CD4-positive, alpha-beta T cell (primary cell): ENCODE measurements around the gene LUC7L2. TPM values are rescaled to one million over a fixed set of nuclear protein-coding genes. Genes with fewer than 3 reads are reported as not detected.

Source experiments
- ATAC-seq: fragments of 200-7000 bp; cut with Tn5 transposase; one replicate; pipeline ENCODE4 v1.10.0; 2022; ENCODE audit warnings: mild to moderate bottlenecking; ENCODE audit not compliant: poor library complexity
- CTCF ChIA-PET: fragments of 350-600 bp; sonication (Branson Sonifier 250); formaldehyde crosslinking; loops from one replicate; lab custom pipeline; 2021; ENCODE audit warnings: antibody characterized with exemption, inconsistent platforms; lab: Charles Lee
- POLR2A ChIA-PET: fragments of 350-600 bp; sonication (Branson Sonifier 250); formaldehyde crosslinking; loops from one replicate; lab custom pipeline; 2021; ENCODE audit warnings: antibody characterized with exemption, inconsistent platforms; lab: Charles Lee
- DNase-seq, 14 experiments: peaks; one replicate each; pipeline ENCODE4 v3.0.0-alpha.2; 2013 to 2020; ENCODE audit warnings: mixed read lengths in 2 of 14
- H3K27ac ChIP-seq, 2 donors: one replicate each; pipeline versions ENCODE4 v1.5.1 to v1.7.0; 2013; ENCODE audit warnings: low read length in 2 of 2, low read depth in 1 of 2, mild to moderate bottlenecking in 1 of 2
- H3K27me3 ChIP-seq, 2 experiments: 1 replicate in 1 of 2; 2 replicates in 1 of 2; pipeline versions ENCODE4 v1.6.1 to v1.7.0; 2013; ENCODE audit warnings: low read length in 2 of 2, control low read depth in 1 of 2, mild to moderate bottlenecking in 1 of 2, moderate library complexity in 1 of 2; ENCODE audit not compliant: insufficient read depth in 2 of 2, control insufficient read depth in 1 of 2
- H3K36me3 ChIP-seq: one replicate; pipeline ENCODE4 v1.6.1; 2013; ENCODE audit warnings: low read length, control low read depth; ENCODE audit not compliant: insufficient read depth
- H3K4me1 ChIP-seq: one replicate; pipeline ENCODE4 v1.6.1; 2013; ENCODE audit warnings: low read length, control low read depth; ENCODE audit not compliant: insufficient read depth
- H3K4me3 ChIP-seq: one replicate; pipeline ENCODE4 v1.5.1; 2013; ENCODE audit warnings: mild to moderate bottlenecking, low read length, moderate library complexity
- H3K9me3 ChIP-seq, 2 experiments: 1 replicate in 1 of 2; 2 replicates in 1 of 2; pipeline versions ENCODE4 v1.6.1 to v1.7.0; 2013; ENCODE audit warnings: low read length in 2 of 2, mild to moderate bottlenecking in 2 of 2, control low read depth in 1 of 2, moderate library complexity in 1 of 2; ENCODE audit not compliant: control insufficient read depth in 1 of 2, insufficient read depth in 1 of 2
- H3K27ac Mint-ChIP-seq: one replicate; pipeline ENCODE4 v1.8.0; 2020; ENCODE audit warnings: mixed read lengths
- H3K27me3 Mint-ChIP-seq: one replicate; pipeline ENCODE4 v1.8.0; 2021; ENCODE audit warnings: mixed read lengths
- H3K36me3 Mint-ChIP-seq: one replicate; pipeline ENCODE4 v1.8.0; 2021; ENCODE audit warnings: low read depth, mixed read lengths
- H3K4me1 Mint-ChIP-seq: one replicate; pipeline ENCODE4 v1.8.0; 2021; ENCODE audit warnings: low read depth, mixed read lengths
- H3K4me3 Mint-ChIP-seq: one replicate; pipeline ENCODE4 v1.8.0; 2020; ENCODE audit warnings: mild to moderate bottlenecking, mixed read lengths
- H3K9me3 Mint-ChIP-seq: one replicate; pipeline ENCODE4 v1.8.0; 2020; ENCODE audit warnings: mixed read lengths
- CTCF ChIP-seq: fragments of 200-600 bp; IDR thresholded peaks from one replicate; pipeline ENCODE4 v1.8.0; 2022; ENCODE audit warnings: antibody characterized with exemption, mild to moderate bottlenecking
- intact Hi-C, 2 experiments: fragments of 100-400 bp; cut with DNase I in 1 of 2; cut with micrococcal nuclease in 1 of 2; formaldehyde crosslinking; loops; one replicate each; pipeline versions ENCODE4 v1.15.1 to v1.9.0; 2023 to 2025; cut with DNase I, micrococcal nuclease
- total RNA-seq, 174 experiments: library from RNA in 2 of 174; stranded (reverse) in 2 of 174; gene quantifications; one replicate each; pipeline ENCODE4 v1.2.3 and lab custom pipeline; 2021 to 2026

LUC7L2 gene
- total RNA-seq, 2 experiments from 2014 or later = 177 to 194 TPM

- intact Hi-C loops = loop anchor here in 1 of 2 experiments (10.0 kb wide), 1 partner anchor 53 kb away; no protein-coding TSS in a partner anchor
- no peaks in the 10 kb centered on the region for H3K27me3 ChIP-seq
- Mint-ChIP-seq H3K9me3 (no peaks in the 10 kb centered on the region), H3K4me1 (no peaks in the 10 kb centered on the region), H3K36me3 (peaks cover 96% of the 10 kb centered on the region), H3K4me3 (no peak overlapping the region), H3K27ac (no peak overlapping the region), H3K27me3 (no peaks in the 10 kb centered on the region)
- ATAC-seq (no peak), DNase-seq (no peak)
- CTCF ChIA-PET = no interaction called here
- no peak overlapping the region for H3K4me3 ChIP-seq
- no peaks in the 10 kb centered on the region for H3K9me3 ChIP-seq
- peaks cover 92% of the 10 kb centered on the region for H3K36me3 ChIP-seq
- POLR2A ChIA-PET = no interaction called here
- H3K4me1 ChIP-seq = no peaks in the 10 kb centered on the region
- TF ChIP-seq CTCF = no peak
- no peak overlapping the region for H3K27ac ChIP-seq
Observed at GRCh38 chr7:139417478-139417877, 57.8 kb downstream of the LUC7L2 start.

GRCh38 chr7:139421123-139421522 lies 61.4 kb downstream of the LUC7L2 start:
- Mint-ChIP-seq H3K4me1 (no peaks in the 10 kb centered on the region), H3K36me3 (peaks cover 84% of the 10 kb centered on the region), H3K9me3 (no peaks in the 10 kb centered on the region), H3K27ac (no peak overlapping the region), H3K27me3 (no peaks in the 10 kb centered on the region), H3K4me3 (no peak overlapping the region)
- Histone ChIP-seq H3K4me3 (no peak overlapping the region), H3K9me3 (no peaks in the 10 kb centered on the region), H3K36me3 (peaks cover 80% of the 10 kb centered on the region), H3K27me3 (no peaks in the 10 kb centered on the region), H3K27ac (no peak overlapping the region), H3K4me1 (no peaks in the 10 kb centered on the region)
- ATAC-seq = no peak
- no peak for TF ChIP-seq CTCF
- ChIA-PET POLR2A (interaction anchor here (0.6 to 1.4 kb wide), 2 partner anchors 13 to 755 kb away, joined by 3 read pairs; partner anchors contain the start of gene KDM7A), CTCF (interaction anchor here (0.7 kb wide), 1 partner anchor 13 kb away, joined by 4 read pairs; no protein-coding TSS in a partner anchor)
- DNase-seq = no peak
- intact Hi-C loops = no loop called here

- CTCF ChIA-PET = interaction anchor here (5.0 kb wide), 1 partner anchor 12 kb away, joined by 28 read pairs; no protein-coding TSS in a partner anchor
- DNase-seq (peak in 1 of 14 experiments; percentile 8), ATAC-seq (no peak)
- H3K27me3 ChIP-seq = no peaks in the 10 kb centered on the region
- H3K4me1 ChIP-seq = no peaks in the 10 kb centered on the region
- Mint-ChIP-seq H3K27ac (no peak overlapping the region), H3K4me1 (no peaks in the 10 kb centered on the region), H3K4me3 (no peak overlapping the region), H3K36me3 (peaks cover 78% of the 10 kb centered on the region), H3K9me3 (no peaks in the 10 kb centered on the region), H3K27me3 (no peaks in the 10 kb centered on the region)
- TF ChIP-seq CTCF = no peak
- intact Hi-C loops = no loop called here
- POLR2A ChIA-PET = interaction anchor here (1.4 kb wide), 1 partner anchor 12 kb away, joined by 3 read pairs; no protein-coding TSS in a partner anchor
- H3K9me3 ChIP-seq = no peaks in the 10 kb centered on the region
- peaks cover 76% of the 10 kb centered on the region for H3K36me3 ChIP-seq
- no peak overlapping the region for H3K27ac ChIP-seq
- H3K4me3 ChIP-seq = no peak overlapping the region
Observed at GRCh38 chr7:139422126-139422525, 62.4 kb downstream of the LUC7L2 start.
